Neural progenitor cell (in vitro differentiated cells): ENCODE measurements around the gene CTXN2. TPM values are rescaled to one million over a fixed set of nuclear protein-coding genes. Genes with fewer than 3 reads are reported as not detected.
A peak's percentile ranks its signal among the peaks of the same experiment; 100 is the strongest.

Experiments
- DNase-seq: peaks from one replicate; pipeline ENCODE4 v3.0.0-alpha.2; 2016; ENCODE audit warnings: low spot score
- H2AFZ ChIP-seq: fragments of 200-600 bp; sonication (generic); replicated peaks from 2 replicates; pipeline ENCODE4 v1.6.1; 2016; ENCODE audit warnings: antibody characterized with exemption
- H3F3A ChIP-seq: fragments of 200-600 bp; sonication (generic); 2 replicates; pipeline ENCODE4 v1.6.1; 2016; ENCODE audit warnings: antibody characterized with exemption, low read depth
- H3K27ac ChIP-seq: fragments of 200-600 bp; sonication (generic); 2 replicates; pipeline ENCODE4 v1.5.1; 2016; ENCODE audit warnings: mild to moderate bottlenecking
- H3K27me3 ChIP-seq: fragments of 200-600 bp; sonication (generic); 2 replicates; pipeline ENCODE4 v1.6.1; 2016; ENCODE audit warnings: mild to moderate bottlenecking, moderate library complexity
- H3K36me3 ChIP-seq: fragments of 200-600 bp; sonication (generic); 2 replicates; pipeline ENCODE4 v1.5.1; 2016
- H3K4me1 ChIP-seq: fragments of 200-600 bp; sonication (generic); 2 replicates; pipeline ENCODE4 v1.6.1; 2016; ENCODE audit warnings: mixed run types
- H3K4me2 ChIP-seq: fragments of 200-600 bp; sonication (generic); 2 replicates; pipeline ENCODE4 v1.6.1; 2016
- H3K4me3 ChIP-seq: fragments of 200-600 bp; sonication (generic); 2 replicates; pipeline ENCODE4 v1.5.1; 2016
- H3K79me2 ChIP-seq: fragments of 200-600 bp; sonication (generic); 2 replicates; pipeline ENCODE4 v1.6.1; 2016; ENCODE audit warnings: low read depth
- H3K9ac ChIP-seq: fragments of 200-600 bp; sonication (generic); 2 replicates; pipeline ENCODE4 v1.6.1; 2016
- H3K9me3 ChIP-seq: fragments of 200-600 bp; sonication (generic); 2 replicates; pipeline ENCODE4 v1.5.1; 2016; ENCODE audit warnings: low read depth
- H4K20me1 ChIP-seq: fragments of 200-600 bp; sonication (generic); 2 replicates; pipeline ENCODE4 v1.6.1; 2016; ENCODE audit warnings: low read depth
- H3K27ac Mint-ChIP-seq: 3 replicates; pipeline ENCODE4 v1.8.0; 2021; ENCODE audit warnings: mixed read lengths
- H3K27me3 Mint-ChIP-seq: 2 replicates; pipeline ENCODE4 v1.8.0; 2022; ENCODE audit warnings: low read depth, mild to moderate bottlenecking, inconsistent platforms, moderate library complexity, mixed read lengths; ENCODE audit not compliant: insufficient read depth
- H3K36me3 Mint-ChIP-seq: 3 replicates; pipeline ENCODE4 v1.8.0; 2021; ENCODE audit warnings: mixed read lengths
- H3K4me1 Mint-ChIP-seq: 3 replicates; pipeline ENCODE4 v1.8.0; 2021; ENCODE audit warnings: mixed read lengths
- H3K4me3 Mint-ChIP-seq: 3 replicates; pipeline ENCODE4 v1.8.0; 2021; ENCODE audit warnings: mild to moderate bottlenecking, moderate library complexity, mixed read lengths
- H3K9me3 Mint-ChIP-seq: 3 replicates; pipeline ENCODE4 v1.8.0; 2020; ENCODE audit warnings: mixed read lengths
- CTCF ChIP-seq: fragments of 200-600 bp; sonication (generic); IDR thresholded peaks from 2 replicates; pipeline ENCODE4 v1.5.1; 2017; ENCODE audit warnings: antibody characterized with exemption, mild to moderate bottlenecking
- EZH2 ChIP-seq: fragments of 200-600 bp; sonication (generic); IDR thresholded peaks from 2 replicates; pipeline ENCODE4 v1.6.1; 2017; ENCODE audit warnings: antibody characterized with exemption, mild to moderate bottlenecking, moderate library complexity
- EZH2phosphoT487 ChIP-seq: fragments of 200-600 bp; sonication (generic); IDR thresholded peaks from 2 replicates; pipeline ENCODE4 v1.6.1; 2017; ENCODE audit warnings: antibody characterized with exemption
- total RNA-seq: library from RNA; depleted of rRNA; stranded (reverse); fragments of >200 nt; gene quantifications from 2 replicates; pipeline ENCODE4 v1.2.3, GENCODE V29; 2015; ENCODE audit warnings: low replicate concordance

CTXN2 gene
- total RNA-seq, 1 donor from 2014 or later, result 0.60 TPM

GRCh38 chr15:48222627-48223026 is 31.2 kb downstream of the CTXN2 start:
- peak overlapping the region; percentile 38 for H2AFZ ChIP-seq
- H3K4me3 ChIP-seq, result no peak overlapping the region
- Mint-ChIP-seq H3K36me3 (no peaks in the 10 kb centered on the region), H3K27ac (no peak overlapping the region), H3K9me3 (no peaks in the 10 kb centered on the region), H3K4me1 (peaks cover 9% of the 10 kb centered on the region), H3K27me3 (peaks cover 2% of the 10 kb centered on the region), H3K4me3 (no peak overlapping the region)
- H3K9ac ChIP-seq, result no peak overlapping the region
- H3K27me3 ChIP-seq, result no peaks in the 10 kb centered on the region
- no peak for DNase-seq
- H3K4me2 ChIP-seq, result no peak overlapping the region
- no peak overlapping the region for H3K27ac ChIP-seq
- H3K79me2 ChIP-seq, result no peaks in the 10 kb centered on the region
- no peak for TF ChIP-seq EZH2
- no peak for TF ChIP-seq EZH2phosphoT487
- no peak for TF ChIP-seq CTCF
- peaks cover 8% of the 10 kb centered on the region for H3K4me1 ChIP-seq
- H3F3A ChIP-seq, result no peaks in the 10 kb centered on the region
- no peaks in the 10 kb centered on the region for H4K20me1 ChIP-seq
- H3K9me3 ChIP-seq, result no peaks in the 10 kb centered on the region
- H3K36me3 ChIP-seq, result no peaks in the 10 kb centered on the region

- Histone ChIP-seq H3K27me3 (no peaks in the 10 kb centered on the region), H3K4me3 (no peak overlapping the region), H2AFZ (no peak overlapping the region), H3K4me1 (peaks cover 8% of the 10 kb centered on the region), H4K20me1 (no peaks in the 10 kb centered on the region), H3K36me3 (no peaks in the 10 kb centered on the region), H3K79me2 (no peaks in the 10 kb centered on the region), H3K9me3 (no peaks in the 10 kb centered on the region), H3K9ac (no peak overlapping the region), H3K27ac (no peak overlapping the region), H3K4me2 (no peak overlapping the region), H3F3A (no peaks in the 10 kb centered on the region)
- Mint-ChIP-seq H3K27ac (no peak overlapping the region), H3K27me3 (peaks cover 2% of the 10 kb centered on the region), H3K9me3 (no peaks in the 10 kb centered on the region), H3K36me3 (no peaks in the 10 kb centered on the region), H3K4me1 (peaks cover 9% of the 10 kb centered on the region), H3K4me3 (no peak overlapping the region)
- no peak for TF ChIP-seq CTCF
- TF ChIP-seq EZH2phosphoT487, result no peak
- TF ChIP-seq EZH2, result no peak
- no peak for DNase-seq
These were observed 34.3 kb downstream of the CTXN2 start for GRCh38 chr15:48225771-48226170.

GRCh38 chr15:48230498-48230897 is 39.0 kb downstream of the CTXN2 start:
- Histone ChIP-seq H3K4me1 (peaks cover 8% of the 10 kb centered on the region), H3K79me2 (no peaks in the 10 kb centered on the region), H4K20me1 (no peaks in the 10 kb centered on the region), H3F3A (no peaks in the 10 kb centered on the region), H3K27ac (no peak overlapping the region), H3K9ac (no peak overlapping the region), H3K9me3 (no peaks in the 10 kb centered on the region), H3K4me2 (no peak overlapping the region), H3K36me3 (no peaks in the 10 kb centered on the region), H2AFZ (peak overlapping the region; percentile 7), H3K4me3 (no peak overlapping the region), H3K27me3 (no peaks in the 10 kb centered on the region)
- H3K27ac Mint-ChIP-seq, result no peak overlapping the region
- no peaks in the 10 kb centered on the region for H3K36me3 Mint-ChIP-seq
- no peak for DNase-seq
- H3K4me3 Mint-ChIP-seq, result no peak overlapping the region
- no peak for TF ChIP-seq EZH2
- no peak for TF ChIP-seq EZH2phosphoT487
- TF ChIP-seq CTCF, result no peak
- H3K9me3 Mint-ChIP-seq, result no peaks in the 10 kb centered on the region
- peaks cover 9% of the 10 kb centered on the region for H3K4me1 Mint-ChIP-seq
- peaks cover 2% of the 10 kb centered on the region for H3K27me3 Mint-ChIP-seq

- no peak overlapping the region for H3K9ac ChIP-seq
- no peaks in the 10 kb centered on the region for H3K9me3 Mint-ChIP-seq
- H3K4me1 ChIP-seq, result no peaks in the 10 kb centered on the region
- no peak overlapping the region for H3K27ac Mint-ChIP-seq
- no peaks in the 10 kb centered on the region for H3K4me1 Mint-ChIP-seq
- H3K36me3 Mint-ChIP-seq, result no peaks in the 10 kb centered on the region
- no peaks in the 10 kb centered on the region for H3K36me3 ChIP-seq
- no peaks in the 10 kb centered on the region for H3K79me2 ChIP-seq
- TF ChIP-seq EZH2 (no peak), CTCF (no peak), EZH2phosphoT487 (no peak)
- H2AFZ ChIP-seq, result no peak overlapping the region
- H3K27me3 Mint-ChIP-seq, result no peaks in the 10 kb centered on the region
- H3F3A ChIP-seq, result no peaks in the 10 kb centered on the region
- H3K27me3 ChIP-seq, result no peaks in the 10 kb centered on the region
- no peak overlapping the region for H3K4me2 ChIP-seq
- H3K27ac ChIP-seq, result no peak overlapping the region
- no peak overlapping the region for H3K4me3 Mint-ChIP-seq
- DNase-seq, result no peak
- H3K4me3 ChIP-seq, result no peak overlapping the region
- no peaks in the 10 kb centered on the region for H4K20me1 ChIP-seq
- H3K9me3 ChIP-seq, result no peaks in the 10 kb centered on the region
These were observed 41.8 kb downstream of the CTXN2 start for GRCh38 chr15:48233246-48233645.
